ENCODE measurements around the gene RBMS3.
"Not testable (repeated sequence)": the region's sequence is repeated elsewhere in the genome, so short reads cannot be mapped to it uniquely, and the experiment has no call there.

Gene RBMS3

GRCh38 chr3:29759411-29760225 lies 478.7 kb downstream of the RBMS3 start:
- in situ Hi-C loops (cut with MboI; ENCODE audit: low sequenced_read_pairs), result no loop called here

- in situ Hi-C loops (cut with MboI; ENCODE audit: low sequenced_read_pairs), result no loop called here
Measured at GRCh38 chr3:29760226-29760685, 479.4 kb downstream of the RBMS3 start.

- in situ Hi-C loops (cut with MboI; ENCODE audit: low sequenced_read_pairs), result no loop called here
Measured at GRCh38 chr3:29761517-29761916, 480.6 kb downstream of the RBMS3 start.

- in situ Hi-C loops (cut with MboI; ENCODE audit: low sequenced_read_pairs), result no loop called here
Measured at GRCh38 chr3:29763115-29763514, 482.2 kb downstream of the RBMS3 start.

- in situ Hi-C loops (cut with MboI; ENCODE audit: low sequenced_read_pairs), result no loop called here
Measured at GRCh38 chr3:29764041-29764440, 483.2 kb downstream of the RBMS3 start.

- in situ Hi-C loops (cut with MboI; ENCODE audit: low sequenced_read_pairs), result no loop called here
Measured at GRCh38 chr3:29764603-29765254, 483.9 kb downstream of the RBMS3 start.

GRCh38 chr3:29771602-29772001 lies 490.7 kb downstream of the RBMS3 start:
- in situ Hi-C loops (cut with MboI; ENCODE audit: low sequenced_read_pairs), result no loop called here

GRCh38 chr3:29772436-29772835 lies 491.6 kb downstream of the RBMS3 start:
- in situ Hi-C loops (cut with MboI; ENCODE audit: low sequenced_read_pairs), result no loop called here

- in situ Hi-C loops (cut with MboI; ENCODE audit: low sequenced_read_pairs), result no loop called here
Measured at GRCh38 chr3:29773481-29773880, 492.6 kb downstream of the RBMS3 start.

GRCh38 chr3:29775340-29775739 lies 494.5 kb downstream of the RBMS3 start:
- in situ Hi-C loops (cut with MboI; ENCODE audit: low sequenced_read_pairs), result no loop called here

GRCh38 chr3:29777869-29778268 lies 497.0 kb downstream of the RBMS3 start:
- in situ Hi-C loops (cut with MboI; ENCODE audit: low sequenced_read_pairs), result no loop called here

- in situ Hi-C loops (cut with MboI; ENCODE audit: low sequenced_read_pairs), result no loop called here
Measured at GRCh38 chr3:29789686-29790085, 508.8 kb downstream of the RBMS3 start.

GRCh38 chr3:29796808-29797207 lies 515.9 kb downstream of the RBMS3 start:
- in situ Hi-C loops (cut with MboI; ENCODE audit: low sequenced_read_pairs), result no loop called here

- in situ Hi-C loops (cut with MboI; ENCODE audit: low sequenced_read_pairs), result no loop called here
Measured at GRCh38 chr3:29802057-29802456, 521.2 kb downstream of the RBMS3 start.

GRCh38 chr3:29804044-29804443 lies 523.2 kb downstream of the RBMS3 start:
- in situ Hi-C loops (cut with MboI; ENCODE audit: low sequenced_read_pairs), result no loop called here

GRCh38 chr3:29805757-29806156 lies 524.9 kb downstream of the RBMS3 start:
- in situ Hi-C loops (cut with MboI; ENCODE audit: low sequenced_read_pairs), result no loop called here

- in situ Hi-C loops (cut with MboI; ENCODE audit: low sequenced_read_pairs), result not testable (repeated sequence)
Measured at GRCh38 chr3:29808324-29808723, 527.5 kb downstream of the RBMS3 start.

GRCh38 chr3:29822071-29822470 lies 541.2 kb downstream of the RBMS3 start:
- in situ Hi-C loops (cut with MboI; ENCODE audit: low sequenced_read_pairs), result no loop called here

- in situ Hi-C loops (cut with MboI; ENCODE audit: low sequenced_read_pairs), result no loop called here
Measured at GRCh38 chr3:29823233-29823632, 542.4 kb downstream of the RBMS3 start.

GRCh38 chr3:29826712-29827111 lies 545.8 kb downstream of the RBMS3 start:
- in situ Hi-C loops (cut with MboI; ENCODE audit: low sequenced_read_pairs), result no loop called here

GRCh38 chr3:29827756-29828155 lies 546.9 kb downstream of the RBMS3 start:
- in situ Hi-C loops (cut with MboI; ENCODE audit: low sequenced_read_pairs), result no loop called here

- in situ Hi-C loops (cut with MboI; ENCODE audit: low sequenced_read_pairs), result no loop called here
Measured at GRCh38 chr3:29829340-29829739, 548.5 kb downstream of the RBMS3 start.
